Measurements from ENCODE around the gene PALLD.

The PALLD gene

GRCh38 chr4:168628251-168628650 is 131.4 kb downstream of the PALLD start:
- no peak for DNase-seq

DNA sequence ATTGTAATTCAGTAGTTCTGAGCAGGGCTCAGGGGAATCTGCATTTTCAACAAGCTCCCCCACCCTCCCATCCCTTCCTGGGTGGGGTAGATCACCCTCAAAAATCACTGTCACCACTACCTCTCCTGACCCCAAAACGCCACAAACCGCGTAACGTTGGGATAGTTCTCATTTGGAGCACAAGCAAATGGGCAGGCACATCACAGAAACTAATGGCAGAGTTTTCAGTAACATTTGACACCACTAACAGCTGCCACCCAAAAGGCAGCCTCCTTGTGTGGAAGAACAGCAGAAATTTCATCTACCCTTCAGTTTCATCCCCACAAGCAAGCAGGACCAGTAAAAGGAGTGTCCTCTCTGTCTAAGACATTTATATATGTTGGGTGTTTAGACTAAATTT is 132.7 kb downstream of the PALLD start:
- no peak for DNase-seq

GRCh38 chr4:168630445-168631187 is 133.8 kb downstream of the PALLD start:
- no peak for DNase-seq

DNA sequence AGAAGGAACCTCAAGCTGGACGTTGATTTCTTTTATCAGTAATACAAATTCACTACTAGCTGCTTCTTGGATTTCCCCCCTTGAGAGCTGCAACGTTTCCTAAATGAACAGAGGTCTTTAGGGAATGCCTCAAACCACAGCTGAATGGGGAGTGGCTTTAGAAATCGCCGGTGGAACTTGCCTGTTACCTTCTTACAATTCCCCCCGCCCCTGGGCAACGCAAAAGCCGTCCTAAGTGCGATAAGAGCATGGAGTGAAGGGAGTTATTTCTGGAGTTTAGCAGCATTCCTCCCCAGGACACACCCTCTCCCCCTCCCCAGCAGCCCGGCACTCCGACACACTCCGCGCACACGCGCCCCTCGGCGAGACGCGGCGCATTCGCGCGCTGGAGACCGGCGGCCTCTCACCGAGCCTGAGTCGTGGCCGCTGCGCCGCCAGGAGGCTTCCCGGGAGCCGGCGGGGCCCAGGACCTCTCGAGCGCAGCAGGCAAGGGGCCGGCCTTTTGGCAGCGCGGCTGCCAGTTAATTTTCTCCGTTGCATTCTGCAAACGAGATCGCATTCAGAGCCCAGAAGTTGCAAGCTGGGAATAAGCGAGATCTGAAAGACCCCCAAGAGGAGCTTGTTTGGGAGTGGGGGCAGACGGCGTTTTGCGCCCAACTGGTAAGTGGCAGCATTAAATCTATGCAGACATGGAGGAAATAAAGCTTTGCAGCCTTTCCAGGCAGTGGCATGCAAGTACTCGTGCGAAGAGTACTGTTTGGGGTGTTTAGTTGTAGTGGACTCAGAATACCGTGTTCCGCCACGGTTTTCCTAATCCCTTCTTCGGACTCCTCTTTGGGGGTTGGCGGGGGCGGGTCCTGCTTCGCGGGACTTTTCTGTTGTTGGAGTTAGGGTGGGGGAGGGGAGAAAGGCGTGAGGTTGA is 134.7 kb downstream of the PALLD start:
- DNase-seq = no peak

GRCh38 chr4:168632301-168632725 is 135.5 kb downstream of the PALLD start:
- no peak for DNase-seq

GRCh38 chr4:168633064-168633463 is 136.2 kb downstream of the PALLD start:
- DNase-seq = no peak

- no peak for DNase-seq
Measured at GRCh38 chr4:168633496-168633895, 136.6 kb downstream of the PALLD start.

- DNase-seq = no peak
Measured at GRCh38 chr4:168634276-168634802, 137.5 kb downstream of the PALLD start.

DNA sequence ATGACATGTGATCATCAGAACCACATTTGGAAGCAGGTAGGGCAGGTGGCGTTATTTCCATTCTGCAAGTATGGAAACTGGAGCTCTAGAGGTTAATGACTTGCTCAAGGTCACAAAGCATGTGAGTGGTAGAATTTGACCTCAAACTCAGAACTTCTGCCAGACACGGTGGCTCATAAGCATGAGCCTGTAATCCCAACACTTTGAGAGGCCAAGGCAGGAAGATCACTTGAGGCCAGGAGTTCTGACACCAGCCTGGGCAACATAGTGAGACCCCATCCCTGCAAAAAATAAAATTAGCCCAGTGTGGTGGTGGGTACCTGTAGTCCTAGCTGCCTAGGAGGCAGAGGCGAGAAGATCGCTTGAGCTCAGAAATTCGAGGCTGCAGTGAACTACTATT is 139.2 kb downstream of the PALLD start:
- DNase-seq = no peak

DNA sequence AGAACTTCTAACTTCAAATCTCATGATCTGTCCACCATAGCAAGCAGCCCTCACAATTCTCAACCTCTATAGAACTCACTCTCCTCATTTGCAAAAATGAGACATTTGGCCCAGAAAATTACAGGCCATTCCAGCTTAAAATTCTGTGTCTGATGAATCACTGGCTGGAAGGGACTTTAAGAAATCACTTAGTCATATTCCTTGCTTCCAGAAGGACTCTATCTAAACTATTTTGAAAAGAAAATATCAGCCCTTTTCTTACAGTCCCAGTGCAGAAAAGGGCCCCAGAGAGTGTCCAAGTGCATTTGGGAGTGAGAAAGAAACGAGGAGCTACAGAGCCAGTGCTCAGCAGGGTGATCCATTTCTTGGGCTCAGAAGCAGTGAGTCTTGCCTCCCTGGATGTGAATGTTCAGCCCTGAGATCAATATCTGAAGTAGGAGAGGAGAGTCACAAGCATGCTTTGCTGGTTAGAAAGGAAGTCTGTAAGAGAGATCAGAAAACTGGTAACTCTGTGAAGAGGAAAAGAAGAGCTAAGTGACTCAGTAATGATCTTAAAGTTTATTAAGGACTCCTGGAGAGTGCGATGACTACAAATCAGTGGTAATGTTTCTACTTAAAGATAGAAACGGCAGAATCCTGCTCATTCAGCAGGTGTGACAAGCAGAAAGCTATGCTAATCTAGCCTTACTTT is 139.8 kb downstream of the PALLD start:
- DNase-seq = no peak

- DNase-seq = no peak
Measured at GRCh38 chr4:168637872-168638756, 141.3 kb downstream of the PALLD start.

- DNase-seq = no peak
Measured at GRCh38 chr4:168639914-168640313, 143.1 kb downstream of the PALLD start.

DNA sequence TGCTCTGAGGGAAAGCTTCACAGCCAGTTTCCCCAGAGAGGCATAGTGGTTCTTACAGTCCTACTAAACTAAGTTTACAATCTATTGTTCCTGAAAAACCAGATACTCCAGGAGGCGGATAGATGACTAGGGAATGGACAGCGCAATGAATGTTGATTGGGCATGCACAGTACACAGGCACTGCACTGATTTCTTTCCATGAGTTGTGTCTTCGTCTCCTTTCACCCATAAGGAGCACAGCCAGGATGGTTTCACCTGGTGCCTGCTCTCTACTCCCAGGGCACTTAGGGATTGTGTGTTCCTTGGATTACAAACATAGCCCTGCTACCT is 144.9 kb downstream of the PALLD start:
- no peak for DNase-seq

- no peak for DNase-seq
Measured at GRCh38 chr4:168642591-168642990, 145.7 kb downstream of the PALLD start.

- DNase-seq = no peak
Measured at GRCh38 chr4:168643111-168643795, 146.4 kb downstream of the PALLD start.

DNA sequence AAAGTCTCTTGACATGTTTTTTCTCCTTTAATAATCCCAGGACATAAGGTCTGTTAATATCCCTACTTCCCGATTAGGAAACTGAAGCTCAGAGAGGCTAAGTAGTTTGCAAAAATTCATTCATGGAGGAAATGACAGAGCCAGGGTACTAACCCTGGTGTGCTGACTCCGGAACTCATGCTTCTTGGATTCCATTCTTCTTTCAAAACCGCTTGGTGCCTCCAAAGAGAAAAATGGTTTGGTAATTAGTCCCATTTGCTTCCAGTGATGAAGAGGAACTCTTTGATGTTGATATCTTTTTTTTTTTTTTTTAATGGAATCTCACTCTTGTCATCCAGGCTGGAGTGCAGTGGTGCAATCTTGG is 146.9 kb downstream of the PALLD start:
- no peak for DNase-seq

DNA sequence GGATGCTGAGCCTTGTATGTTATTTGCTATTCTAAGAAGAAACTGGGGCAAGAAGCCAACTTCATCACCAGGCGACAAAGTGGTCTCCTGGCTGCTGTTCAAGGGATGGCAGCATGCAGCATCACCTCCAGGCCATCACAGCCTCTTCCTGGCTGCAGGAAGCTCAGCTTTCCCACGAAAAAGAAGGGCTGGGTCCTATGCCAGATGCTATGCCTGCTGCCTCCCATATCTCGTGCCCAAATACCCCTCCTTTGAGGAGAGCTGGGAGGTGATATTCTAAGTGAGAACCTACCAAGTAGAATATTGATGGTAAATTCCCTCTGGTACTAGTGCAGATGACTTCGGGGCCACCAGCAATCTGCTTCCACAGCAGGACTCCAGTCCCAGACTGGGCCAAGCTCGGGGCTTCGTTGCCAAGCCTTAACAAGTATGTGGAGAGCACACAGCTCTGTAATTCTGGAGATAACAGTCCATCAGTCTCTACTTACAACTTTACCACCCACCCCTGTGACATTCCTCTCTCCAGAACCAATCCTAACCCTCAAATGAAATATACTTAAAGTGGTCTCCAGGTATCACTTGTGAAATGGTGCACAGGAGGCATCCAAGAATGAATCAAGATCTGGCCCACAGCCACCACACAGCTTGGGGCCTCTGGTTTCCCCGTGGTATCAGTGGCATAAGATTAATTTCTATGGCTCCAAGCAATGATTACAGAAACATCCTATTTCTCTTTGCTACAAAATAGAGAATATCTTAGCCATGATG is 149.3 kb downstream of the PALLD start:
- DNase-seq = no peak

DNA sequence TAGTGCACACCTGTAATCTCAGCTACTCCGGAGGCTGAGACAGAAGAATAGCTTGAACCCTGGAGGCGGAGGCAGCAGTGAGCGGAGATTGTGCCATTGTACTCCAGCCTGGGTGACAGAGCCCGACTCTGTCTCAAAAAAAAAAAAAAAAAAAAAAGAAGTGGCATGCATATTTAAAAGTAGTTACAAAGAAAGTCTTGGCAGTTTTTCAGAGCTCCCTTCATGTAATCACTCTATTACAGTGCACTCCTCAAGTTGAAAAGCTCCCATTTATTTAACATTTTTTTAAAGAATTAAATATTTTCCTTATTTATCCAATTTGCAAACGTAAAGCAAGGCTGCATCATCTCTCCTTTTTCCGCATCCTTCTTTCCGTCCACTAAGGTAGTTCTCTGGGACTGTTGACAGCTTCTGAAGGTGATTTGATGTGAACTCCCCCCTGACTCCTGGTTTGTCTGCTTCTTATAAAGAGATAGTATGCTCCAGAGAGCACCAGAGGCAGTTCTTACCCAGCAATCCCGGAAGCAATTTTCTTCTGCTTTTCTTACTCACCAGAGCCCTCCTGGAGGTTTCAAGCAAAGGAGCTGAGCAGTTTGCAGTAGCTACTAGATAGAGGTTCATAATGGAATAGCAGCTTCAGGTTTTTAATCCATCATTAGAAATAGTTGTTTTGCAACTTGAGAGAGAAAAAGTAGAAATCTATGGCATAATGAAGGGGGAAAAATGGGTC is 151.0 kb downstream of the PALLD start:
- DNase-seq = no peak

DNA sequence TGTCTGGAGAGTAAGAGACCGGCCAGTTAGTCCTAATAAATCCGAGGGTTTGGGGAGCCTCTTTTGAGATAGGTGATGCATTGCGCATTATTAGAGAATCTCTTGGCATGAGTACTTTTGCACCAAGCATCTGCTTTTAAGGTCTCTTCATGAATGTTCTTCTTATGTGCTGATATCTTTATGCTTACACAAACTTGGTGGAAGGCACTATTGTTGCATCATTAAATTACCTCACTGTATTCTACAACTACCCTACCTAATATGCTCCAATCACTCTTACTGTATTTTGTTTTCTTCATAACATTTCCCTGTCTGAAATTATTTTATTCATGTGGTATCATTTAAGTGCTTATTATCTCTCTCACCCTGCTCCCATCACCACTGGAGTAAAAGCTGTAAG is 151.6 kb downstream of the PALLD start:
- no peak for DNase-seq

GRCh38 chr4:168648929-168649328 is 152.1 kb downstream of the PALLD start:
- DNase-seq = no peak

Data from stimulated activated naive CD4-positive, alpha-beta T cell (primary cell).